OCI-LY7 (cell line): ENCODE data around the gene C9orf153. TPM values are rescaled to one million over a fixed set of nuclear protein-coding genes. Genes with fewer than 3 reads are reported as not detected.

Source experiments
- BruUV-seq: library from RNA; stranded (reverse); fragments of 400-500 nt; replicated peaks from 2 replicates; lab custom pipeline; 2021; lab: Mats Ljungman, UMichigan
- CTCF ChIA-PET: fragments of 300-600 bp; sonication (Branson Sonifier 250); formaldehyde crosslinking; loops from one replicate; lab custom pipeline; 2022; ENCODE audit warnings: antibody characterized with exemption; ENCODE audit not compliant: unreplicated experiment; lab: Charles Lee
- POLR2A ChIA-PET: fragments of 300-600 bp; sonication (Branson Sonifier 250); formaldehyde crosslinking; loops from one replicate; lab custom pipeline; 2022; ENCODE audit warnings: antibody characterized with exemption; lab: Charles Lee
- DNase-seq: peaks from one replicate; pipeline ENCODE4 v3.0.0-alpha.2; 2015; ENCODE audit warnings: low spot score
- H2AFZ ChIP-seq: fragments of 200-600 bp; sonication (generic), shearing (Covaris generic); 2 replicates; pipeline ENCODE4 v1.6.1; 2014; ENCODE audit warnings: mild to moderate bottlenecking, antibody characterized with exemption, low read length, moderate library complexity
- H3K27ac ChIP-seq: fragments of 200-600 bp; sonication (generic); 2 replicates; pipeline ENCODE4 v1.5.1; 2014; ENCODE audit warnings: mixed run types, low read depth, mild to moderate bottlenecking, moderate library complexity, low read length, inconsistent platforms; ENCODE audit not compliant: poor library complexity, severe bottlenecking
- H3K36me3 ChIP-seq: fragments of 200-600 bp; sonication (generic); 2 replicates; pipeline ENCODE4 v1.6.1; 2014; ENCODE audit warnings: mild to moderate bottlenecking, antibody characterized with exemption, low read length, moderate library complexity, mixed read lengths; ENCODE audit not compliant: insufficient read depth
- H3K4me1 ChIP-seq: fragments of 200-600 bp; sonication (generic); 2 replicates; pipeline ENCODE4 v1.5.1; 2014; ENCODE audit warnings: mild to moderate bottlenecking, low read length; ENCODE audit not compliant: insufficient read depth, poor library complexity, severe bottlenecking
- H3K4me2 ChIP-seq: fragments of 200-600 bp; sonication (generic); 2 replicates; pipeline ENCODE4 v1.6.1; 2014; ENCODE audit warnings: mild to moderate bottlenecking, low read length
- H3K4me3 ChIP-seq: fragments of 200-600 bp; sonication (generic); 2 replicates; pipeline ENCODE4 v1.5.1; 2014; ENCODE audit warnings: mild to moderate bottlenecking, low read depth, low read length; ENCODE audit not compliant: poor library complexity, severe bottlenecking
- H3K79me2 ChIP-seq: fragments of 200-600 bp; sonication (generic); 2 replicates; pipeline ENCODE4 v1.6.1; 2016; ENCODE audit warnings: low read depth, mild to moderate bottlenecking, low read length, moderate library complexity, mixed read lengths; ENCODE audit not compliant: insufficient read depth
- H3K9me2 ChIP-seq: fragments of 200-600 bp; sonication (generic); 2 replicates; pipeline ENCODE4 v1.6.1; 2016; ENCODE audit warnings: mild to moderate bottlenecking, low read length, mixed read lengths; ENCODE audit not compliant: insufficient read depth
- H3K9me3 ChIP-seq: fragments of 200-600 bp; sonication (generic); 2 replicates; pipeline ENCODE4 v1.6.1; 2014; ENCODE audit warnings: mild to moderate bottlenecking, mixed run types, low read length, mixed read lengths
- H4K20me1 ChIP-seq: fragments of 200-600 bp; sonication (generic); 2 replicates; pipeline ENCODE4 v1.6.1; 2014; ENCODE audit warnings: mild to moderate bottlenecking, antibody characterized with exemption, low read length, moderate library complexity, mixed read lengths; ENCODE audit not compliant: insufficient read depth
- CTCF ChIP-seq: fragments of 200-600 bp; sonication (generic); conservative IDR thresholded peaks from 2 replicates; pipeline ENCODE4 v1.5.1; 2014; ENCODE audit warnings: mild to moderate bottlenecking, antibody characterized with exemption, low read length, moderate library complexity, mixed read lengths
- EZH2phosphoT487 ChIP-seq: fragments of 200-600 bp; sonication (generic); IDR thresholded peaks from 2 replicates; pipeline ENCODE4 v1.6.1; 2018; ENCODE audit warnings: low read depth, borderline replicate concordance, mild to moderate bottlenecking, mixed run types, antibody characterized with exemption, low read length, moderate library complexity, mixed read lengths
- intact Hi-C: fragments of 100-400 bp; cut with micrococcal nuclease; formaldehyde crosslinking; loops from one replicate; pipeline ENCODE4 v1.10.0; 2022; ENCODE audit not compliant: unreplicated experiment
- total RNA-seq, 2 experiments: library from RNA; depleted of rRNA in 1 of 2; stranded (reverse); fragments of >200 nt in 1 of 2; shearing (Covaris generic) in 1 of 2; gene quantifications; 2 replicates each; pipeline ENCODE4 v1.2.3, GENCODE V29; 2014 to 2022

The C9orf153 gene
- total RNA-seq, 2 experiments from 2014 or later = 0.16 to 0.27 TPM

- no peaks in the 10 kb centered on the region for H3K4me1 ChIP-seq
- H3K9me2 ChIP-seq = no peaks in the 10 kb centered on the region
- H3K9me3 ChIP-seq = no peaks in the 10 kb centered on the region
- intact Hi-C loops = no loop called here
- no peak overlapping the region for H3K27ac ChIP-seq
- ChIA-PET POLR2A (no interaction called here), CTCF (no interaction called here)
- no peaks in the 10 kb centered on the region for H4K20me1 ChIP-seq
- TF ChIP-seq EZH2phosphoT487 (no peak), CTCF (no peak)
- H3K4me2 ChIP-seq = no peak overlapping the region
- BruUV-seq = no TSS peak
- no peaks in the 10 kb centered on the region for H3K79me2 ChIP-seq
- no peak for DNase-seq
- no peak overlapping the region for H3K4me3 ChIP-seq
- H3K36me3 ChIP-seq = no peaks in the 10 kb centered on the region
- no peak overlapping the region for H2AFZ ChIP-seq
Measured at GRCh38 chr9:86178503-86178902, 81.0 kb downstream of the C9orf153 start.

- H3K36me3 ChIP-seq = no peaks in the 10 kb centered on the region
- H3K27ac ChIP-seq = no peak overlapping the region
- POLR2A ChIA-PET = no interaction called here
- no peaks in the 10 kb centered on the region for H3K4me1 ChIP-seq
- BruUV-seq = no TSS peak
- no peaks in the 10 kb centered on the region for H3K9me3 ChIP-seq
- DNase-seq = no peak
- TF ChIP-seq CTCF (no peak), EZH2phosphoT487 (no peak)
- no peak overlapping the region for H2AFZ ChIP-seq
- no peak overlapping the region for H3K4me2 ChIP-seq
- H4K20me1 ChIP-seq = no peaks in the 10 kb centered on the region
- no peaks in the 10 kb centered on the region for H3K9me2 ChIP-seq
- intact Hi-C loops = no loop called here
- H3K79me2 ChIP-seq = no peaks in the 10 kb centered on the region
- no peak overlapping the region for H3K4me3 ChIP-seq
- CTCF ChIA-PET = no interaction called here
Measured at GRCh38 chr9:86177995-86178394, 81.5 kb downstream of the C9orf153 start.

GRCh38 chr9:86176468-86176867 is 83.0 kb downstream of the C9orf153 start:
- BruUV-seq = no TSS peak
- intact Hi-C loops = no loop called here
- ChIA-PET CTCF (no interaction called here), POLR2A (interaction anchor here (0.6 kb wide), 1 partner anchor 14 kb away, joined by 3 read pairs; no protein-coding TSS in a partner anchor)
- DNase-seq = no peak
- Histone ChIP-seq H3K4me3 (no peak overlapping the region), H3K9me2 (no peaks in the 10 kb centered on the region), H3K9me3 (no peaks in the 10 kb centered on the region), H3K36me3 (no peaks in the 10 kb centered on the region), H3K4me2 (no peak overlapping the region), H2AFZ (no peak overlapping the region), H3K4me1 (no peaks in the 10 kb centered on the region), H3K79me2 (no peaks in the 10 kb centered on the region), H4K20me1 (no peaks in the 10 kb centered on the region), H3K27ac (no peak overlapping the region)
- TF ChIP-seq EZH2phosphoT487 = no peak
- TF ChIP-seq CTCF = no peak
